ENCODE results near the gene EXOC4.

Gene EXOC4

GRCh38 chr7:134028853-134029252 is 776.0 kb downstream of the EXOC4 start:
- no peak overlapping the region for H3K4me3 ChIP-seq (ENCODE audit: low read depth, low read length)
- no peaks in the 10 kb centered on the region for H3K79me2 ChIP-seq (ENCODE audit: control insufficient read depth, insufficient read depth, low read length, unreplicated experiment)
- H3K27me3 ChIP-seq (ENCODE audit: insufficient read depth, low read length) = no peaks in the 10 kb centered on the region
- H2AFZ ChIP-seq (ENCODE audit: low read length, unreplicated experiment) = no peak overlapping the region
- no peaks in the 10 kb centered on the region for H3K36me3 ChIP-seq (ENCODE audit: insufficient read depth, low read length)
- H3K27ac ChIP-seq (ENCODE audit: low read depth, low read length) = no peak overlapping the region
- H3K4me1 ChIP-seq (ENCODE audit: control insufficient read depth, insufficient read depth, low read length, unreplicated experiment) = no peaks in the 10 kb centered on the region

- Histone ChIP-seq H3K36me3 (ENCODE audit: insufficient read depth, low read length) (no peaks in the 10 kb centered on the region), H3K27me3 (ENCODE audit: insufficient read depth, low read length) (no peaks in the 10 kb centered on the region), H3K79me2 (ENCODE audit: control insufficient read depth, insufficient read depth, low read length, unreplicated experiment) (no peaks in the 10 kb centered on the region), H2AFZ (ENCODE audit: low read length, unreplicated experiment) (no peak overlapping the region), H3K4me1 (ENCODE audit: control insufficient read depth, insufficient read depth, low read length, unreplicated experiment) (no peaks in the 10 kb centered on the region), H3K4me3 (ENCODE audit: low read depth, low read length) (no peak overlapping the region), H3K27ac (ENCODE audit: low read depth, low read length) (no peak overlapping the region)
Observed at GRCh38 chr7:134029743-134030142, 776.9 kb downstream of the EXOC4 start.

- Histone ChIP-seq H3K4me1 (ENCODE audit: control insufficient read depth, insufficient read depth, low read length, unreplicated experiment) (no peaks in the 10 kb centered on the region), H3K4me3 (ENCODE audit: low read depth, low read length) (no peak overlapping the region), H3K27me3 (ENCODE audit: insufficient read depth, low read length) (no peaks in the 10 kb centered on the region), H2AFZ (ENCODE audit: low read length, unreplicated experiment) (no peak overlapping the region), H3K36me3 (ENCODE audit: insufficient read depth, low read length) (no peaks in the 10 kb centered on the region), H3K27ac (ENCODE audit: low read depth, low read length) (no peak overlapping the region), H3K79me2 (ENCODE audit: control insufficient read depth, insufficient read depth, low read length, unreplicated experiment) (no peaks in the 10 kb centered on the region)
Observed at GRCh38 chr7:134030460-134030865, 777.6 kb downstream of the EXOC4 start.

- Histone ChIP-seq H3K4me3 (ENCODE audit: low read depth, low read length) (no peak overlapping the region), H3K27me3 (ENCODE audit: insufficient read depth, low read length) (no peaks in the 10 kb centered on the region), H3K4me1 (ENCODE audit: control insufficient read depth, insufficient read depth, low read length, unreplicated experiment) (no peaks in the 10 kb centered on the region), H3K27ac (ENCODE audit: low read depth, low read length) (no peak overlapping the region), H2AFZ (ENCODE audit: low read length, unreplicated experiment) (no peak overlapping the region), H3K36me3 (ENCODE audit: insufficient read depth, low read length) (no peaks in the 10 kb centered on the region), H3K79me2 (ENCODE audit: control insufficient read depth, insufficient read depth, low read length, unreplicated experiment) (no peaks in the 10 kb centered on the region)
Observed at GRCh38 chr7:134031835-134032617, 779.1 kb downstream of the EXOC4 start.

GRCh38 chr7:134034652-134035051 is 781.8 kb downstream of the EXOC4 start:
- Histone ChIP-seq H3K27me3 (ENCODE audit: insufficient read depth, low read length) (no peaks in the 10 kb centered on the region), H3K27ac (ENCODE audit: low read depth, low read length) (no peak overlapping the region), H3K79me2 (ENCODE audit: control insufficient read depth, insufficient read depth, low read length, unreplicated experiment) (no peaks in the 10 kb centered on the region), H3K36me3 (ENCODE audit: insufficient read depth, low read length) (no peaks in the 10 kb centered on the region), H2AFZ (ENCODE audit: low read length, unreplicated experiment) (no peak overlapping the region), H3K4me1 (ENCODE audit: control insufficient read depth, insufficient read depth, low read length, unreplicated experiment) (no peaks in the 10 kb centered on the region), H3K4me3 (ENCODE audit: low read depth, low read length) (no peak overlapping the region)

- no peaks in the 10 kb centered on the region for H3K79me2 ChIP-seq (ENCODE audit: control insufficient read depth, insufficient read depth, low read length, unreplicated experiment)
- no peak overlapping the region for H2AFZ ChIP-seq (ENCODE audit: low read length, unreplicated experiment)
- no peaks in the 10 kb centered on the region for H3K36me3 ChIP-seq (ENCODE audit: insufficient read depth, low read length)
- H3K4me1 ChIP-seq (ENCODE audit: control insufficient read depth, insufficient read depth, low read length, unreplicated experiment) = no peaks in the 10 kb centered on the region
- H3K27ac ChIP-seq (ENCODE audit: low read depth, low read length) = no peak overlapping the region
- H3K27me3 ChIP-seq (ENCODE audit: insufficient read depth, low read length) = no peaks in the 10 kb centered on the region
- H3K4me3 ChIP-seq (ENCODE audit: low read depth, low read length) = no peak overlapping the region
Observed at GRCh38 chr7:134037991-134038390, 785.1 kb downstream of the EXOC4 start.

GRCh38 chr7:134040988-134041387 is 788.1 kb downstream of the EXOC4 start:
- no peaks in the 10 kb centered on the region for H3K4me1 ChIP-seq (ENCODE audit: control insufficient read depth, insufficient read depth, low read length, unreplicated experiment)
- no peaks in the 10 kb centered on the region for H3K79me2 ChIP-seq (ENCODE audit: control insufficient read depth, insufficient read depth, low read length, unreplicated experiment)
- H3K27me3 ChIP-seq (ENCODE audit: insufficient read depth, low read length) = no peaks in the 10 kb centered on the region
- H3K27ac ChIP-seq (ENCODE audit: low read depth, low read length) = no peak overlapping the region
- H3K36me3 ChIP-seq (ENCODE audit: insufficient read depth, low read length) = no peaks in the 10 kb centered on the region
- H3K4me3 ChIP-seq (ENCODE audit: low read depth, low read length) = no peak overlapping the region
- H2AFZ ChIP-seq (ENCODE audit: low read length, unreplicated experiment) = no peak overlapping the region

GRCh38 chr7:134041477-134041876 is 788.6 kb downstream of the EXOC4 start:
- Histone ChIP-seq H2AFZ (ENCODE audit: low read length, unreplicated experiment) (no peak overlapping the region), H3K79me2 (ENCODE audit: control insufficient read depth, insufficient read depth, low read length, unreplicated experiment) (no peaks in the 10 kb centered on the region), H3K27me3 (ENCODE audit: insufficient read depth, low read length) (no peaks in the 10 kb centered on the region), H3K4me3 (ENCODE audit: low read depth, low read length) (no peak overlapping the region), H3K27ac (ENCODE audit: low read depth, low read length) (no peak overlapping the region), H3K4me1 (ENCODE audit: control insufficient read depth, insufficient read depth, low read length, unreplicated experiment) (no peaks in the 10 kb centered on the region), H3K36me3 (ENCODE audit: insufficient read depth, low read length) (no peaks in the 10 kb centered on the region)

GRCh38 chr7:134042307-134042706 is 789.4 kb downstream of the EXOC4 start:
- Histone ChIP-seq H3K4me1 (ENCODE audit: control insufficient read depth, insufficient read depth, low read length, unreplicated experiment) (no peaks in the 10 kb centered on the region), H3K27ac (ENCODE audit: low read depth, low read length) (no peak overlapping the region), H3K4me3 (ENCODE audit: low read depth, low read length) (no peak overlapping the region), H3K27me3 (ENCODE audit: insufficient read depth, low read length) (no peaks in the 10 kb centered on the region), H3K36me3 (ENCODE audit: insufficient read depth, low read length) (no peaks in the 10 kb centered on the region), H2AFZ (ENCODE audit: low read length, unreplicated experiment) (no peak overlapping the region), H3K79me2 (ENCODE audit: control insufficient read depth, insufficient read depth, low read length, unreplicated experiment) (no peaks in the 10 kb centered on the region)

- H2AFZ ChIP-seq (ENCODE audit: low read length, unreplicated experiment) = no peak overlapping the region
- no peaks in the 10 kb centered on the region for H3K4me1 ChIP-seq (ENCODE audit: control insufficient read depth, insufficient read depth, low read length, unreplicated experiment)
- no peaks in the 10 kb centered on the region for H3K36me3 ChIP-seq (ENCODE audit: insufficient read depth, low read length)
- H3K4me3 ChIP-seq (ENCODE audit: low read depth, low read length) = no peak overlapping the region
- H3K27ac ChIP-seq (ENCODE audit: low read depth, low read length) = no peak overlapping the region
- no peaks in the 10 kb centered on the region for H3K27me3 ChIP-seq (ENCODE audit: insufficient read depth, low read length)
- no peaks in the 10 kb centered on the region for H3K79me2 ChIP-seq (ENCODE audit: control insufficient read depth, insufficient read depth, low read length, unreplicated experiment)
Observed at GRCh38 chr7:134044682-134045081, 791.8 kb downstream of the EXOC4 start.

GRCh38 chr7:134045716-134046115 is 792.8 kb downstream of the EXOC4 start:
- H3K4me3 ChIP-seq (ENCODE audit: low read depth, low read length) = no peak overlapping the region
- H3K4me1 ChIP-seq (ENCODE audit: control insufficient read depth, insufficient read depth, low read length, unreplicated experiment) = no peaks in the 10 kb centered on the region
- no peaks in the 10 kb centered on the region for H3K27me3 ChIP-seq (ENCODE audit: insufficient read depth, low read length)
- H2AFZ ChIP-seq (ENCODE audit: low read length, unreplicated experiment) = no peak overlapping the region
- no peaks in the 10 kb centered on the region for H3K36me3 ChIP-seq (ENCODE audit: insufficient read depth, low read length)
- H3K79me2 ChIP-seq (ENCODE audit: control insufficient read depth, insufficient read depth, low read length, unreplicated experiment) = no peaks in the 10 kb centered on the region
- H3K27ac ChIP-seq (ENCODE audit: low read depth, low read length) = no peak overlapping the region

All from ACC112 (cell line).